ENCODE measurements around the gene IDUA. TPM values are rescaled to one million over a fixed set of nuclear protein-coding genes. Genes with fewer than 3 reads are reported as not detected.

The IDUA gene
- total and polyA plus RNA-seq, 10 of the 15 experiments (the other 5 are each of a cell fraction or from before 2014, with no cell fraction given) = 0.05 to 7.6 (median 1.4) TPM; not detected in 1

DNA sequence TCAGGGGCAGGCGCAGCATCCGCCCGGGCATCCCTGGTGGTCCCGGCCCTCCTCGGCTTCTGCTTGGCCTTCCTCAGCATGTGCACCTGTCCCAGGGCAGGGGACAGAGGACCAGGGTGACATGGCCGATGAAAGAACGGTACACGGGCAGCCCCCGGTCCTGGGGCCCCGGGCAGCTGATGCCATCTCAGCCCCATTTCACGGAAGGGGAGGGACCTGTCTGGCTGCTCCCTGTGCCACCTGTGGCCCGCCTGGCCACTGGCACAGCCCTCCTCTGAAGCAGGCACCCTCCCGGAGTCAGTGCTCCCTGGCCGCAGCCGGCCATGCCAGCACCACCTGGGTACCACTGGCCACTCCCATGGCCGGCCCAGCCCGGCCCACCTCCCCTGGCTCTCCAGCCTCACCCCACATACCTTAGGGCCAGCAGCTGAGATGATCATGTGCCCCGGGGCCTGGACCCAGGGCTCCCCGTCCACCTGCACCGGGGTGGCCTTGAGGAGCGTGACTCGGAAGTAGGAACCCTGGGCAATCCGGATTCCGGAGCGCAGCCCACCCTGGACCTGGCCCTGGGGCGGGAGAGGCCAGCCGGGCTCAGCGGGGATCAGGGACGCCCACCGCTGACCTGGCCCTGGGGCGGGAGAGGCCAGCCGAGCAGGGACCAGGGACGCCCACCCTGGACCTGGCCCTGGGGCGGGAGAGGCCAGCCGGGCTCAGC lies 26.1 kb upstream of the IDUA start:
- no peak for ATAC-seq
- RAD21 ChIA-PET (ENCODE audit: unreplicated experiment) = no interaction called here
- no peak for FAIRE-seq
- TF ChIP-seq WRNIP1 (IDR thresholded peaks at IDR 0.05; ENCODE audit: borderline replicate concordance, low read depth, low read length) (no peak), DPF2 (IDR thresholded peaks at IDR 0.05) (no peak), SPI1 (IDR thresholded peaks at IDR 0.05; ENCODE audit: borderline replicate concordance, insufficient read depth, low read depth, low read length) (no peak), E2F4 (IDR thresholded peaks at IDR 0.05; ENCODE audit: low read depth, low read length) (no peak), RAD21 (IDR thresholded peaks at IDR 0.05; ENCODE audit: insufficient read depth, low read depth, low read length) (no peak), JUNB (IDR thresholded peaks at IDR 0.05) (no peak), SMARCA5 (IDR thresholded peaks at IDR 0.05) (no peak), ZNF207 (IDR thresholded peaks at IDR 0.05; ENCODE audit: borderline replicate concordance) (no peak), STAT1 (conservative IDR thresholded peaks at IDR 0.05) (no peak), ZSCAN29 (IDR thresholded peaks at IDR 0.05) (no peak), ZNF622 (IDR thresholded peaks at IDR 0.05) (no peak), BACH1 (IDR thresholded peaks at IDR 0.05; ENCODE audit: borderline replicate concordance) (no peak), REST (IDR thresholded peaks at IDR 0.05; ENCODE audit: low read depth, low read length) (no peak), RFX5 (IDR thresholded peaks at IDR 0.05; ENCODE audit: low read depth, low read length) (no peak)
- TF ChIP-seq, protein P1, sequence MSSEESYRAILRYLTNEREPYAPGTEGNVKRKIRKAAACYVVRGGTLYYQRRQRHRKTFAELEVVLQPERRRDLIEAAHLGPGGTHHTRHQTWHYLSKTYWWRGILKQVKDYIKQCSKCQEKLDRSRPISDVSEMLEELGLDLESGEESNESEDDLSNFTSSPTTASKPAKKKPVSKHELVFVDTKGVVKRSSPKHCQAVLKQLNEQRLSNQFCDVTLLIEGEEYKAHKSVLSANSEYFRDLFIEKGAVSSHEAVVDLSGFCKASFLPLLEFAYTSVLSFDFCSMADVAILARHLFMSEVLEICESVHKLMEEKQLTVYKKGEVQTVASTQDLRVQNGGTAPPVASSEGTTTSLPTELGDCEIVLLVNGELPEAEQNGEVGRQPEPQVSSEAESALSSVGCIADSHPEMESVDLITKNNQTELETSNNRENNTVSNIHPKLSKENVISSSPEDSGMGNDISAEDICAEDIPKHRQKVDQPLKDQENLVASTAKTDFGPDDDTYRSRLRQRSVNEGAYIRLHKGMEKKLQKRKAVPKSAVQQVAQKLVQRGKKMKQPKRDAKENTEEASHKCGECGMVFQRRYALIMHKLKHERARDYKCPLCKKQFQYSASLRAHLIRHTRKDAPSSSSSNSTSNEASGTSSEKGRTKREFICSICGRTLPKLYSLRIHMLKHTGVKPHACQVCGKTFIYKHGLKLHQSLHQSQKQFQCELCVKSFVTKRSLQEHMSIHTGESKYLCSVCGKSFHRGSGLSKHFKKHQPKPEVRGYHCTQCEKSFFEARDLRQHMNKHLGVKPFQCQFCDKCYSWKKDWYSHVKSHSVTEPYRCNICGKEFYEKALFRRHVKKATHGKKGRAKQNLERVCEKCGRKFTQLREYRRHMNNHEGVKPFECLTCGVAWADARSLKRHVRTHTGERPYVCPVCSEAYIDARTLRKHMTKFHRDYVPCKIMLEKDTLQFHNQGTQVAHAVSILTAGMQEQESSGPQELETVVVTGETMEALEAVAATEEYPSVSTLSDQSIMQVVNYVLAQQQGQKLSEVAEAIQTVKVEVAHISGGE (CRISPR knock-in tag; IDR thresholded peaks at IDR 0.05) = no peak
- TF ChIP-seq, protein P2, sequence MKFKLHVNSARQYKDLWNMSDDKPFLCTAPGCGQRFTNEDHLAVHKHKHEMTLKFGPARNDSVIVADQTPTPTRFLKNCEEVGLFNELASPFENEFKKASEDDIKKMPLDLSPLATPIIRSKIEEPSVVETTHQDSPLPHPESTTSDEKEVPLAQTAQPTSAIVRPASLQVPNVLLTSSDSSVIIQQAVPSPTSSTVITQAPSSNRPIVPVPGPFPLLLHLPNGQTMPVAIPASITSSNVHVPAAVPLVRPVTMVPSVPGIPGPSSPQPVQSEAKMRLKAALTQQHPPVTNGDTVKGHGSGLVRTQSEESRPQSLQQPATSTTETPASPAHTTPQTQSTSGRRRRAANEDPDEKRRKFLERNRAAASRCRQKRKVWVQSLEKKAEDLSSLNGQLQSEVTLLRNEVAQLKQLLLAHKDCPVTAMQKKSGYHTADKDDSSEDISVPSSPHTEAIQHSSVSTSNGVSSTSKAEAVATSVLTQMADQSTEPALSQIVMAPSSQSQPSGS (IDR thresholded peaks at IDR 0.05; ENCODE audit: low read length) = no peak

More for the DNA sequence above, 26.1 kb upstream of the IDUA start:
- H3K4me2 ChIP-seq (ENCODE audit: control insufficient read depth, insufficient read depth) = no peak overlapping the region
- in situ Hi-C loops (cut with MboI) (no loop called here), intact Hi-C loops (cut with micrococcal nuclease; ENCODE audit: unreplicated experiment) (no loop called here)
- WGBS (ENCODE audit: insufficient coverage, insufficient replicate concordance, low lambda C conversion rate, missing lambda C conversion rate) = 94% methylated on average over 28 of the region's 35 CpGs
- H3K9ac ChIP-seq (ENCODE audit: control insufficient read depth, insufficient read depth, low read length) = no peak overlapping the region
- no peak overlapping the region for H3K4me3 ChIP-seq
- BruUV-seq (replicated peaks) = no TSS peak
- no peaks in the 10 kb centered on the region for H3K9me3 ChIP-seq (replicated peaks; ENCODE audit: control insufficient read depth, insufficient read depth, low read length)
- SMC1A ChIA-PET (ENCODE audit: uncharacterized antibody, unreplicated experiment) = no interaction called here
- CTCF ChIA-PET = no interaction called here
- H2AFZ ChIP-seq (ENCODE audit: control insufficient read depth, low read depth, low read length) = no peak overlapping the region
- DNase-seq (ENCODE audit: low read depth, low spot score) = no peak
- no peaks in the 10 kb centered on the region for H3K79me2 ChIP-seq (ENCODE audit: control insufficient read depth, insufficient read depth, low read length)
- POLR2A ChIA-PET = no interaction called here
- no peaks in the 10 kb centered on the region; a peak in 1 of 4 replicates for H3K36me3 ChIP-seq (ENCODE audit: control insufficient read depth in 2 of 2, insufficient read depth in 2 of 2, low read length in 1 of 2)
- no peak overlapping the region for H3K27ac ChIP-seq (ENCODE audit: control insufficient read depth, insufficient read depth)
- no peaks in the 10 kb centered on the region for H3K4me1 ChIP-seq (ENCODE audit: control insufficient read depth, insufficient read depth, low read length)
- no peaks in the 10 kb centered on the region for H4K20me1 ChIP-seq (ENCODE audit: control insufficient read depth, insufficient read depth)
- no peaks in the 10 kb centered on the region for H3K27me3 ChIP-seq (replicated peaks in 1 of 2; ENCODE audit: control insufficient read depth in 2 of 2, insufficient read depth in 2 of 2, low read length in 1 of 2)

Data from GM12878 (cell line).